Rectal smooth muscle tissue (tissue), 1 donor: ENCODE data around the gene PAIP2B.
"Not testable (repeated sequence)": the region's sequence is repeated elsewhere in the genome, so short reads cannot be mapped to it uniquely, and the experiment has no call there.

ENCODE experiments used
- H3K27ac ChIP-seq: one replicate; pipeline ENCODE4 v1.7.0; 2013; ENCODE audit warnings: low read depth, low read length, inconsistent platforms
- H3K27me3 ChIP-seq: one replicate; pipeline ENCODE4 v1.7.0; 2013; ENCODE audit warnings: low read length; ENCODE audit not compliant: control insufficient read depth, insufficient read depth
- H3K36me3 ChIP-seq: one replicate; pipeline ENCODE4 v1.7.0; 2013; ENCODE audit warnings: low read length; ENCODE audit not compliant: control insufficient read depth, insufficient read depth
- H3K4me1 ChIP-seq: one replicate; pipeline ENCODE4 v1.7.0; 2013; ENCODE audit warnings: low read length; ENCODE audit not compliant: control insufficient read depth, insufficient read depth
- H3K4me3 ChIP-seq: one replicate; pipeline ENCODE4 v1.7.0; 2013; ENCODE audit warnings: low read length
- H3K9ac ChIP-seq: one replicate; pipeline ENCODE4 v1.7.0; 2013; ENCODE audit warnings: low read length

Gene PAIP2B

DNA sequence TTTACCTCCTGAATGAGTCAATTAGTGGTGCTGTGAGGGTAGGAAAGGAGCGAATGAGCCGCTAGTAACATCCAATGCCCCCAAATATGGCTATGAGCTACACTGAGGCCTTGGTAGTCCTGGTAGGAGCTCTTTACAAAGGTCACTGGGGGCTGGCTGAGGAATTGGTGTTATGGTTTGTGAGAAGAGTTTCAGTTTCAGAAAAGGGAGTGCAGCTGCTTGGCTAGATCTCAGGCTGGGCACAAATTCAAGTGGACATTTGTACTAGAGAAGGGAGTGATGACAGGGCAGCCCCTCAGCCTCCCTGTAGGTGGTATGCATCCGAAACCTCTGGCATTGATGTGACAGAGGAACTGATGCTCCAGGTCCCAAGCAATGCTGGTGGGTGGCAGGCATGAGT, 13.9 kb upstream of the PAIP2B start:
- H3K27ac ChIP-seq, result no peak overlapping the region
- H3K36me3 ChIP-seq, result no peaks in the 10 kb centered on the region
- H3K27me3 ChIP-seq, result no peaks in the 10 kb centered on the region
- H3K4me3 ChIP-seq, result no peak overlapping the region
- H3K9ac ChIP-seq, result no peak overlapping the region
- no peaks in the 10 kb centered on the region for H3K4me1 ChIP-seq

DNA sequence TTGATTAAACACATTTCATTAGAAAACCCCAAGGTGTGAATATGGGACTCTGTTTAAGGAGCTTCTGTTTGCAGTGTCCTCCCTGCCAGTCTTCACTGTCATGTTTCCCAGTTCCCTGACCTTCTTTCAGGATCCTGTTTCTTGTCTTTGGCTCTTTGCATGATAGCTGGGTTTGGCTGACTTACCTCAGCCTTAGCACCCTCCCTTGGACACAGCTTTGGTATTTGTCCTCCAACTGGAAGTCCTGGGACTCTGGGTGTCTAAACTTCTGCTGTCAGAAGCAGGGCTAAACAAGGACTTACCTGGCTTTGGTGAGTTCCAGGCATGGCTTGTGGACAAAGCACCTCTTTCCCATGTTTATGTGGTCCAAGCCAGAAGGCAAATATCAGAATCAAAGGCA, 11.2 kb upstream of the PAIP2B start:
- H3K27ac ChIP-seq, result no peak overlapping the region
- no peak overlapping the region for H3K4me3 ChIP-seq
- H3K36me3 ChIP-seq, result no peaks in the 10 kb centered on the region
- H3K27me3 ChIP-seq, result no peaks in the 10 kb centered on the region
- H3K9ac ChIP-seq, result no peak overlapping the region
- no peaks in the 10 kb centered on the region for H3K4me1 ChIP-seq

DNA sequence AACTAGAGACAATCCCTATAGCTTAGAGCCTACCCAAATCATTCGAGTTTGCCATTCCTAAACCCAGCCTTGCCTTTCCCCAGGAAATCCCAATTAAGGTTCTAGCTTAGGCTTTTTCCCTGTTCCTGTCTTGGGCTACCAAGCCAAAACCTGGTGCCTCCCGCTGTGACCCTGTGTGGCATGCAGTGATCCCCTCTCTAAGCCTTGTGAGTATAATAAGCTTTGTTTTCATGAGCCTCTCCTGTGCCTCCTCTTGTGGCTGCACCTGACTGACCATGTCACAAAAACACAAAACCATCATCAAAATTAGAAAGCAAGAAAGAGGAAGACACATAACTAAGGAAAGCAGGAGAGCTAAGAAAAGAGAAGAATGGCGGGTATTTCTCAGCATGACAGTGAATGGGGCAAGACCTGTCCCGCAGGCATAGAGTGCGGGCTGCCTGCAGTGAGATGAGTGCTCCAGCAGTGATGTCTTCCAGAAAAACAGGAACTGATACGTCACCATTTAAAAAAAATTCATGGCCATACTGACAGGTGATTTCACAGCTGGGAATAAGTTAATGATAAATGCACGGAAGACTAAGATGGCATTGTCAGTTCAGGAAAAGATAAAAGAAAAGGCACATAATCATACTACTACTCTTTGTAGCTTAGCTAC, 9.2 kb upstream of the PAIP2B start:
- no peak overlapping the region for H3K4me3 ChIP-seq
- H3K27me3 ChIP-seq, result no peaks in the 10 kb centered on the region
- H3K36me3 ChIP-seq, result no peaks in the 10 kb centered on the region
- no peak overlapping the region for H3K27ac ChIP-seq
- H3K9ac ChIP-seq, result no peak overlapping the region
- no peaks in the 10 kb centered on the region for H3K4me1 ChIP-seq

DNA sequence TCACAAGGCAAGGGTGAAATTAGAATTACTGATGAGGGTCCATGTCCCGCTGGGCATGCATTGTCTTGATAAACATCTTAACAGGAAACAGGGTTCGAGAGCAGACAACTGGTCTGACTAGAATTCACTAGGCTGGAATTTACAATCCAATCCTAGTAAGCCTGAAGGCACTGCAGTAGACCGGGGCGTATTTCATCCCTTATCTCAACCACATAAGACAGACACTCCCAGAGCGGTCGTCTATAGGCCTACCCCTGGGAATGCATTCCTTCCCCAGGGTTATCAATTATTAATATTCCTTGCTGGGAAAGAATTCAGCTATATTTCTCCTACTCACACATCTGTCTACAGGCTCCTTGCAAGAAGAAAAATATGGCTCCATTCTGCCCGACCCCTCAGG, 6.2 kb upstream of the PAIP2B start:
- H3K4me1 ChIP-seq, H3K27me3 ChIP-seq, H3K4me3 ChIP-seq, H3K9ac ChIP-seq, H3K36me3 ChIP-seq, H3K27ac ChIP-seq: not testable (repeated sequence)

DNA sequence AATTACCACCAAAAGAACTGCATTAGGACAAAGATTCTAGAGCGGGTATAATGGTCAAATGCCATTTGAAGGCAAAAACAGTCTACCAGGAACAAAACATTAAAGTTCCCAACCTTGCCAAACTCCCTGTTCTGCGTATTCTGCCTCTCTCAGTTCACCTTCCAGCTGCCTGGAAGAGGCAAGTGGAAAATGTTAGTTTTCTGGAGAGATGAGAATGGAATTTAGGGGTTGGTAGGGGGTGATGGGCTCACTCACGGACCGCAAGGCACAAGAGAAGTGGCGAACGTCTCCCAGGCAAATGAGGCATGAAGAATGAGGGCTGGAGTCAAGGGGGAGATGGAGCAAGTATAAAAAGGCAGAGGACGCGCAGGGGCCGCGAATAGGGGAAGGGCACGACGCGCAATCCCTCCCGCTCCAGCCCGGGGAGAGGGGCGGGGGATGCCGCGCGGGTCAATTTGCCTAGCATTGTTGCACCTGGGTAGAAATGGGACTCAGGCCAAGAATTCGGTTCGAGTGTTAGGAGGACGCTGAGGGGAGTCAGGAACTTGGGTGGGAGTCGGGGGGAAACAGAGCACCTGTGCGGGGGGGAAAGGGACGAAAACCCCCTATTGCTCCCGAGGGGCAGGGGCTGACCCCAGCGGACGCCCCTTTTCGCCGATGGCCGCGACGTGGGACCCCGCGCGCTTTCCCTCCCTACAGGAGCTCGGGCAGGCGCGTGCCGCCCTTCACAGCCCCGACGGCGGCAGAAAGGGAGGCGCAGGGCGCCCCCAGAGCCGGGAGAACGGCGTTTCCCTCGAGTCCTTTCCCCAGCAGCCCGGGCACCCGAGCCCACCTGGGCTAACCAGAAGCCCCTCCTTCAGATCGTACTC, 573 bp downstream of the PAIP2B start:
- Histone ChIP-seq H3K27ac (peak overlapping the region; percentile 72), H3K27me3 (no peaks in the 10 kb centered on the region), H3K9ac (peak overlapping the region; percentile 74), H3K4me3 (peak overlapping the region; percentile 97), H3K36me3 (no peaks in the 10 kb centered on the region), H3K4me1 (peaks cover 3% of the 10 kb centered on the region)

DNA sequence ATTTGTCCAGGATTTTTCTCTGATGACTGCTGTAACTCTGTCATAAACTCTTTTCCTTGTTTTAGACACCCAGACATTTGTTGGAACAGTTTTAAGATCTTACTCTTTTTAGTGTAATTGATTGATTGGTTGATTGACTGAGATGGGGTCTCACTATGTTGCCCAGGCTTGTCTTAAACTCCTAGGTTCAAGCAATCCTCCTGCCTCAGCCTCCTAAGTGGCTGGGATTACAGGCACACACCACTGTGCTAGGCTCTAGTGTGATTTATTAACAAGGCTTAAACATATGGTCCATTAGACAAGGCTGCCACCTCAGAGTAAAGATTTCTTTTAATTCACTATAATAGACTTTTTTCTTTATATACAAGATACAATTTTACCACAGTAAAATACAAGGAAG, 2.0 kb downstream of the PAIP2B start:
- peaks cover 3% of the 10 kb centered on the region for H3K4me1 ChIP-seq
- no peaks in the 10 kb centered on the region for H3K27me3 ChIP-seq
- H3K36me3 ChIP-seq, result no peaks in the 10 kb centered on the region
- H3K9ac ChIP-seq, result no peak overlapping the region
- H3K27ac ChIP-seq, result no peak overlapping the region
- H3K4me3 ChIP-seq, result no peak overlapping the region

DNA sequence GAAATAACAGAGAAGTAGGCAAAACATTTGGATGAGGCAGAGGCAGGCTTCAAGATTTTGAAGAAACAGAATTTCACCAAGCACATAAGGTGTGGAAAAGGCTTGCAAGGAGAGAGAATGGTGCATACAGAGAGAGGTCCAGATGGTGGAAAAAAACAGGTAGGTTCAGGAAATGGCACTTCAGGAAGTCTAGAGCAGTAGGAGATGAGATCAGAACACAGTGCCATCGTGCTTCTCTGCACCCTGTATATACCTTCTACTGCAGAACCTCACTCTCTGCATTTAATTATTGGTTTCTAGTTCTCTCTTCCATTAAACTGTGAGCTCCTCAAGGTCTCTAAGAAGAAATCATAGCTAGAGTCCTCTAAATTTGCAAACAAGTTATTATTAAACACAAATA, 2.4 kb downstream of the PAIP2B start:
- no peak overlapping the region for H3K4me3 ChIP-seq
- no peaks in the 10 kb centered on the region for H3K36me3 ChIP-seq
- H3K27ac ChIP-seq, result no peak overlapping the region
- H3K27me3 ChIP-seq, result no peaks in the 10 kb centered on the region
- no peak overlapping the region for H3K9ac ChIP-seq
- H3K4me1 ChIP-seq, result peaks cover 3% of the 10 kb centered on the region

DNA sequence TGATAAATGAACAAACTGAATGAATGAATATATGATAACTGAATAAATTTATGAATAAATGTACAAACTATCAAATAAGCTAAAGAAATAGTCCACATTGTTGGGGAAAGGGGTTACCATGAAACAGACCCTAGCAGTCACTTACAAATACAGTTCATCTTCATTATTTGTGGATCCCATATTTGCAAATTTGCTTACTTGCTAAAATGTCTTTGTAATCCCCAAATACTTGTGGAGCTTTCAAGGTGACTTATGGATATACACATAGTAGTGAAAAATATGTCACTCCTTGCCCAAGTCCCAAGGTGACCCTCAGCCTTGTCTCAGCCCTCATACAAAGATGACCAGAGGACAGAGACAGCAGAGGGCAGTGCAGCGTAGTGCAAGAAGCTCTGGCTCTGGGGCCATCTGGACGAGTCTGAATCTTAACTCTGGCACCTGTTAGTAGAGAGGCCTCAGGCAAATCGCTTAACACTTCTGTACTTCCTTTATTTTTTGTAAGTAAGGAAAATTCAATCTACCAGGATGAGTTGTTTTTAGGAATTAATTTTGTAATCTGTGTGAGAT, 3.1 kb downstream of the PAIP2B start:
- H3K4me1 ChIP-seq, result peaks cover 3% of the 10 kb centered on the region
- H3K27me3 ChIP-seq, result no peaks in the 10 kb centered on the region
- H3K27ac ChIP-seq, result no peak overlapping the region
- H3K4me3 ChIP-seq, result no peak overlapping the region
- H3K9ac ChIP-seq, result no peak overlapping the region
- no peaks in the 10 kb centered on the region for H3K36me3 ChIP-seq

DNA sequence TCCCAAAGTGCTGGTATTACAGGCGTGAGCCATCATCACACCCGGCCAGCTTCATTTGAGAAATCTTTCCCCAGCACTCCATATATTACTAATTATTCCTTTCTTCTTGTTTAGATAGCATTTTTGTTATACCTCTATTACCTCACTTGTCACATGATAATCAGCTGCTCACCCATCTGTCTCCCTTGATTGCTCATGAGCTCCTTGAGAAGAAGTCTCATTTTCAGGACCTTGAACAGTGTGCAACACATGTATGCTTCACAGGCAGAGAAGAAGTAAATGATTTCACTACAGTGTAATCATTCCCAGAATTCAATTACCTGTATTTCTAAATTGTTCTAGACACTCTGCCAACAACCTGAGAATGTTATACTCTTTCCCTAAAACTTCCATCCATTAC, 6.2 kb downstream of the PAIP2B start:
- no peaks in the 10 kb centered on the region for H3K4me1 ChIP-seq
- no peak overlapping the region for H3K27ac ChIP-seq
- H3K9ac ChIP-seq, result no peak overlapping the region
- H3K36me3 ChIP-seq, result no peaks in the 10 kb centered on the region
- H3K4me3 ChIP-seq, result no peak overlapping the region
- no peaks in the 10 kb centered on the region for H3K27me3 ChIP-seq

DNA sequence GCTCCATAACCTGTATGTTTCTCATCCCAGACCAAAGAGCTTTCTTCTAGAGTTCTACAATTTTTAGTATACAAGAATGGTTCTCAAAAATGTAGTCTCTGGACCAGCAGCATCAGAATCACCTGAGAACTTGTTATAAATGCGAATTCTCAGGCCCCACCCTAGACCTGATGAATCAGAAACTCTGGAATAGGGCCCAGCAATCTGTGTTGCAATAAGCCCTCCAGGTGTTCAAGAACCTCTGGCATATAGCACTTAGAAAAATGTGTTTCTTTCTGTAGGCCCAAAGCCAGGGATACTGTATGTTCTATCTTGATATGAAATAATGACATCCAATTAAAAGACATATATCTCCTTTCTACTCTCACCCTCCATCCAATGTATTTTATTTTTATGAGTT, 10.4 kb downstream of the PAIP2B start:
- H3K27me3 ChIP-seq, result no peaks in the 10 kb centered on the region
- H3K27ac ChIP-seq, result no peak overlapping the region
- H3K4me3 ChIP-seq, result no peak overlapping the region
- no peak overlapping the region for H3K9ac ChIP-seq
- H3K36me3 ChIP-seq, result no peaks in the 10 kb centered on the region
- H3K4me1 ChIP-seq, result no peaks in the 10 kb centered on the region

DNA sequence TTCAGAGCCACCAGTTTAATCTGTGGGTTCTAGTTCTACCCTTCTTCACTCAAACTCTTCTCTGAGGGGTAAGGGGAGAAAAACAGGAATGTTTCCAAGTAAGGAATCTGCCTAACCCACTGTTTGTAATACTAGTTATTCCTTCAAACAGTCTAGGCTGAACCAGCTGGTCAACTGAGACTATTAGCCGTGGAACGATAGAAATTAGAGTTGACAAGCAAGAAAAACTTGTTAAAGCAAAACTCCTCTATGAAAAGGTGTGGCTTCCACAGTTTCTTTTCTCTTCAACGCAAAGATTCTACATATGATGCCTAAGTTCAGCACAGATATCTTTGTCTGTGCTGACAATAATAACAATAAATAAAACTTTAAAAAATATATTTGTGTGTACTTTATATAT, 11.5 kb downstream of the PAIP2B start:
- Histone ChIP-seq H3K4me3 (no peak overlapping the region), H3K36me3 (no peaks in the 10 kb centered on the region), H3K9ac (no peak overlapping the region), H3K27ac (no peak overlapping the region), H3K4me1 (no peaks in the 10 kb centered on the region), H3K27me3 (no peaks in the 10 kb centered on the region)

DNA sequence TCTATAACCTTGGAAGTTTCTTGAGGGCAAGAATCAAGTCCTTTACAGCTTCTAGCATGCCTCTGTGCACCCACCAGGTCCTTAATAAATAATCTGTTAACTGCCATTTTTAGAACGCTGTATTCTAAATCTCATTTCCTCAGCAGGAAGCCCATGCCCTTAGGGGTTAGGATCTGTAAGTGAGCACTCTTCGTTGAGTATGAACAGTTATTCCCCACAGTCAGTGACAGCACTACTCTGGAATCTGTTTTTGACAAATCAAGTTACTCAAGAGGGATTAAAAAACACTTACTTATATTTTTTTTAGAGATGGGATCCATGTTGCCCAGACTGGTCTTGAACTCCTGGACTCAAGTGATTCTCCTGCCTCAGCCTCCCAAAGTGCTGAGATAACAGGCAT, 14.6 kb downstream of the PAIP2B start:
- H3K27me3 ChIP-seq, result no peaks in the 10 kb centered on the region
- H3K27ac ChIP-seq, result no peak overlapping the region
- no peaks in the 10 kb centered on the region for H3K36me3 ChIP-seq
- H3K4me1 ChIP-seq, result no peaks in the 10 kb centered on the region
- no peak overlapping the region for H3K9ac ChIP-seq
- H3K4me3 ChIP-seq, result no peak overlapping the region

DNA sequence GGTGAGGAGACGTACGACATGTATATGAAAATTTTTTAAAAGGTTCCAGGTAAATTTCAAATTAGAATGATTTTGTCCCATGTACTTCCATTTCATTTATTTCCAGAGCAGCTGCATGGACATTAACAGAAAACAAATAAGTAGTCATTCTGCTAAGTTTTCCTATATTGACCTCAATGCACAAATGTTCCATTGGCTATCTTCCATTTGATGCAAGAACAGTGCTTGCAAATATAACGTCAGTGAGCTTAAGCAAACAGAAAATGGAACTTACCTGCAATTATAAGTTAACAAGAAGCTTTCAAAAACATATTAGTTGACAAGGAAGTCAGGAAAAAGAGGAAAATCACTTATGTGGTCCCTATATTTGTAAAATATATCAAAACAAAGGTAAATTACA, 16.6 kb downstream of the PAIP2B start:
- Histone ChIP-seq H3K27ac (no peak overlapping the region), H3K4me3 (no peak overlapping the region), H3K27me3 (no peaks in the 10 kb centered on the region), H3K4me1 (no peaks in the 10 kb centered on the region), H3K36me3 (no peaks in the 10 kb centered on the region), H3K9ac (no peak overlapping the region)
